Neutrophil (primary cell): ENCODE results near the gene MTA2.
"Not testable (repeated sequence)": the region's sequence is repeated elsewhere in the genome, so short reads cannot be mapped to it uniquely, and the experiment has no call there.

Experiments used
- H3K27ac ChIP-seq: fragments of 200-600 bp; sonication (generic); 2 replicates; pipeline ENCODE4 v1.5.1; 2016; ENCODE audit warnings: mild to moderate bottlenecking, moderate library complexity
- H3K27me3 ChIP-seq: fragments of 200-600 bp; sonication (generic); 2 replicates; pipeline ENCODE4 v1.6.0; 2016; ENCODE audit warnings: mild to moderate bottlenecking
- H3K36me3 ChIP-seq: fragments of 200-600 bp; sonication (generic); 2 replicates; pipeline ENCODE4 v1.5.1; 2017
- H3K4me1 ChIP-seq, 2 experiments: fragments of 200-600 bp in 1 of 2; sonication (generic) in 1 of 2; 1 replicate in 1 of 2; 2 replicates in 1 of 2; pipeline versions ENCODE4 v1.5.1 to v1.6.1; 2013 to 2016; ENCODE audit warnings: low read depth in 1 of 2, low read length in 1 of 2, mild to moderate bottlenecking in 1 of 2, moderate library complexity in 1 of 2; ENCODE audit not compliant: control insufficient read depth in 1 of 2, insufficient read depth in 1 of 2
- H3K4me3 ChIP-seq, 2 experiments: fragments of 200-600 bp in 1 of 2; sonication (generic) in 1 of 2; 1 replicate in 1 of 2; 2 replicates in 1 of 2; pipeline ENCODE4 v1.5.1; 2013 to 2016; ENCODE audit warnings: low read depth in 1 of 2, low read length in 1 of 2, mild to moderate bottlenecking in 1 of 2, moderate library complexity in 1 of 2
- H3K9me3 ChIP-seq: fragments of 200-600 bp; sonication (generic); 2 replicates; pipeline ENCODE4 v1.5.1; 2016
- TF ChIP-seq, protein P1 (sequence below): fragments of 200-600 bp; sonication (generic); IDR thresholded peaks from 2 replicates; pipeline ENCODE4 v1.5.1; 2016; ENCODE audit warnings: antibody characterized with exemption

Gene MTA2

GRCh38 chr11:62569611-62570010 is 32.1 kb downstream of the MTA2 start:
- Histone ChIP-seq H3K4me3 (no peak overlapping the region), H3K27ac (no peak overlapping the region), H3K9me3 (no peaks in the 10 kb centered on the region), H3K4me1 (peaks cover 16 to 18% of the 10 kb centered on the region in 2 experiments), H3K27me3 (no peaks in the 10 kb centered on the region), H3K36me3 (peaks cover 66% of the 10 kb centered on the region)
- TF ChIP-seq, protein P1, sequence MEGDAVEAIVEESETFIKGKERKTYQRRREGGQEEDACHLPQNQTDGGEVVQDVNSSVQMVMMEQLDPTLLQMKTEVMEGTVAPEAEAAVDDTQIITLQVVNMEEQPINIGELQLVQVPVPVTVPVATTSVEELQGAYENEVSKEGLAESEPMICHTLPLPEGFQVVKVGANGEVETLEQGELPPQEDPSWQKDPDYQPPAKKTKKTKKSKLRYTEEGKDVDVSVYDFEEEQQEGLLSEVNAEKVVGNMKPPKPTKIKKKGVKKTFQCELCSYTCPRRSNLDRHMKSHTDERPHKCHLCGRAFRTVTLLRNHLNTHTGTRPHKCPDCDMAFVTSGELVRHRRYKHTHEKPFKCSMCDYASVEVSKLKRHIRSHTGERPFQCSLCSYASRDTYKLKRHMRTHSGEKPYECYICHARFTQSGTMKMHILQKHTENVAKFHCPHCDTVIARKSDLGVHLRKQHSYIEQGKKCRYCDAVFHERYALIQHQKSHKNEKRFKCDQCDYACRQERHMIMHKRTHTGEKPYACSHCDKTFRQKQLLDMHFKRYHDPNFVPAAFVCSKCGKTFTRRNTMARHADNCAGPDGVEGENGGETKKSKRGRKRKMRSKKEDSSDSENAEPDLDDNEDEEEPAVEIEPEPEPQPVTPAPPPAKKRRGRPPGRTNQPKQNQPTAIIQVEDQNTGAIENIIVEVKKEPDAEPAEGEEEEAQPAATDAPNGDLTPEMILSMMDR, result no peak

- no peaks in the 10 kb centered on the region for H3K4me1 ChIP-seq
- TF ChIP-seq, protein P1, result no peak
- no peak overlapping the region for H3K27ac ChIP-seq
- H3K9me3 ChIP-seq, result no peaks in the 10 kb centered on the region
- H3K27me3 ChIP-seq, result no peaks in the 10 kb centered on the region
- H3K36me3 ChIP-seq, result peaks cover 85% of the 10 kb centered on the region
- no peak overlapping the region for H3K4me3 ChIP-seq
Measured at GRCh38 chr11:62567018-62567633, 34.5 kb downstream of the MTA2 start.

GRCh38 chr11:62566247-62566646 is 35.4 kb downstream of the MTA2 start:
- TF ChIP-seq, protein P1, result no peak
- Histone ChIP-seq H3K4me3 (no peak overlapping the region), H3K36me3 (peaks cover 82% of the 10 kb centered on the region), H3K27ac (no peak overlapping the region), H3K4me1 (no peaks in the 10 kb centered on the region), H3K27me3 (no peaks in the 10 kb centered on the region), H3K9me3 (no peaks in the 10 kb centered on the region)

- H3K36me3 ChIP-seq, result peaks cover 82% of the 10 kb centered on the region
- no peak overlapping the region for H3K4me3 ChIP-seq
- no peaks in the 10 kb centered on the region for H3K27me3 ChIP-seq
- no peaks in the 10 kb centered on the region for H3K9me3 ChIP-seq
- H3K4me1 ChIP-seq, result no peaks in the 10 kb centered on the region
- H3K27ac ChIP-seq, result no peak overlapping the region
- TF ChIP-seq, protein P1, result no peak
Measured at GRCh38 chr11:62565100-62565802, 36.4 kb downstream of the MTA2 start.

DNA sequence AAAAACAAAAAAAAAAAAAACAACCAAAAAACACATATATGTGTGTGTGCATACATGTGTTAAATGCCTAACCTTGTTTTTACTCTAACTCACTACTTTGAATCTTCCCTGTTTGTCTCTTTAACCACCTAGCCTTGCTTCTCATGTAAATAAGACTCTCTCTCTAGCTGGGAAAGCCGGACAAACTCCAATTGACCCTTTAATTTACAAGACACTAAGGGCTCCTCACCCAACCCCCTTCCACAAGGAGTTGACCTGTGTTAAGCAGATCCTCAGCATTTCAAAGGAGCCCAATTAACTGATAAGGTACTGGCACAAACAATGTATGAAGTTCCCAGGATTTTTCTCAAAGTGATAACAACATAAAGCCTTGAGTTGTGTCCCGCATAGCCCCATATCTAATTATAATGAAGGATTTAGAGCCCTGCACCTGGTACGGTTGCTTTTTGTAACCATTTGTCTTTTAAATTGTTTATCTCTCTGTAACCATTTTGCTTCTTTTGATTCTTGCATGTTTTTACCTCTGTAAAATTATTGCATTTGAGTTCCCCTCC is 39.9 kb downstream of the MTA2 start:
- H3K4me1 ChIP-seq, H3K27ac ChIP-seq, H3K27me3 ChIP-seq, H3K4me3 ChIP-seq, H3K9me3 ChIP-seq: not testable (repeated sequence)
- H3K36me3 ChIP-seq, result peaks cover 90% of the 10 kb centered on the region

DNA sequence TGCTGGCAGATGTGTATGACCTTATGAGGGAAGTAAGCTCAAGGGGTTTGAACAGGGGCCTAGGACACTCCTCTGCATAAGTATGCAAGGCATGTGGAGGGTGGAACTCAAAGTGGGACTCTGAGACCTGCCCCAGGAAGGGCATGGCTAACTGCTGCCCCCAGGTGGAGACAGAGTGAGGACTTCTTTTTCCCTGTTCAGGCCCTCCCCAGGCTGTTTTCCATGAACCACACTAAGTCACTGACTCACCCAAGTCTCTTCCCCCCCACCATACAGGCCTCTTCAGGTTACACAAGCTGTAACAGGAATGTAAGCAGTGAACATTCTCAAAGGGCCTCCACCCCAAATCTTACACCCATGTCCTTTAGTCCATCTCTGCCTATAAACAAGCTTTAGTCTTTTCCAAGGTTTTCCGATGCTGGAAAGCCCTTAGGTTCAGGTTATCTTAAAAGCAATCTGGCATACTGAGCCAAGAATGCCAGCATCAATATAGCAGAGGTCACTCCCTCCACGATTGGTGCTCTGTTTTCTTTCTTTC is 41.0 kb downstream of the MTA2 start:
- Histone ChIP-seq H3K4me3 (no peak overlapping the region), H3K36me3 (peaks cover 82% of the 10 kb centered on the region), H3K9me3 (no peaks in the 10 kb centered on the region), H3K27ac (no peak overlapping the region), H3K4me1 (peaks cover 9 to 11% of the 10 kb centered on the region in 2 experiments), H3K27me3 (no peaks in the 10 kb centered on the region)
- TF ChIP-seq, protein P1, result no peak

DNA sequence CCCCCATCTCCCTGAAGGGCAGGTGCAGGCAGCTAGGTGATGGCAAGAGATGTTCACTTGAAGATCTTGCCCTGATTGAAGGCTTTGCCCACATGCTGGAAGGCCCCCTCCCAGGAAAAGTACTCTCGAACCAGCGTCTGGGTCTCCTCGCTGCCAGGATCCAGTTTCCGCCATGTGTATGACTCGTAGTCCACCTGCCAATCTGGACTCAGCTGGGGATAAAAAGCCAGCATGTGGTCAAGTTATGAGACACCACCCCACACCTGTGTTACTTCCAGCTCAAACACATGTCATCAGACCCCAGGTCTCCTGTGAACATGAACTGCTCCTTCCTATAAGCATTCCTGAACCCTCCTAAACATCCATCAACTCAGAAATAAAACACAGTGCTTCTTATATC is 42.0 kb downstream of the MTA2 start:
- not testable (repeated sequence) for H3K4me3 ChIP-seq, H3K27me3 ChIP-seq, H3K27ac ChIP-seq, H3K9me3 ChIP-seq
- H3K4me1 ChIP-seq, result peaks cover 13 to 14% of the 10 kb centered on the region in 2 experiments
- H3K36me3 ChIP-seq, result peaks cover 72% of the 10 kb centered on the region
